Uterus (tissue), 2 donors: Measurements from ENCODE around the gene MAP4K4.

ENCODE experiments used
- POLR2A ChIP-seq, 2 donors: fragments of 450-650 bp; IDR thresholded peaks; one replicate each; pipeline ENCODE4 v1.6.1; 2016; ENCODE audit warnings: antibody characterized with exemption in 2 of 2, mild to moderate bottlenecking in 1 of 2, moderate library complexity in 1 of 2
- TF ChIP-seq, protein P1 (sequence below), 4 experiments: fragments of 200-600 bp in 2 of 4; fragments of 450-650 bp in 2 of 4; sonication (generic) in 2 of 4; IDR thresholded peaks; one replicate each; pipeline ENCODE4 v1.5.1; 2016 to 2019; ENCODE audit warnings: antibody characterized with exemption in 4 of 4, mild to moderate bottlenecking in 2 of 4, moderate library complexity in 1 of 4

DNA sequence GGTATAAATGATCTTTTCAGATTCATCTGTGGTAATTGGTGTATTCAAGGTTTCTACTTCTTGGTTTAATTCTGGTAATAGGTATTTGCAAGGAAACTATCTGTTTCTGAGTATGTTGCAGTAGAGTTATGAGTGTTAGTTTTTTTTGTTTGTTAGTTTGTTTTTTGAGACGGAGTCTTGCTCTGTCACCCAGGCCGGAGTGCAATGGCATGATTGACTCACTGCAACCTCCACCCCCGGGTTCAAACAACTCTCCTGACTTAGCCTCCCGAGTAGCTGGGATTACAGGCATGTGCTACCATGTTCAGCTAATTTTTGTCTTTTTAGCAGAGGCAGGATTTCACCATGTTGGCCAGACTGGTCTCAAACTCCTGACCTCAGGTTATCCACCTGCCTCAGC lies 233.3 kb downstream of the MAP4K4 start:
- TF ChIP-seq, protein P1, sequence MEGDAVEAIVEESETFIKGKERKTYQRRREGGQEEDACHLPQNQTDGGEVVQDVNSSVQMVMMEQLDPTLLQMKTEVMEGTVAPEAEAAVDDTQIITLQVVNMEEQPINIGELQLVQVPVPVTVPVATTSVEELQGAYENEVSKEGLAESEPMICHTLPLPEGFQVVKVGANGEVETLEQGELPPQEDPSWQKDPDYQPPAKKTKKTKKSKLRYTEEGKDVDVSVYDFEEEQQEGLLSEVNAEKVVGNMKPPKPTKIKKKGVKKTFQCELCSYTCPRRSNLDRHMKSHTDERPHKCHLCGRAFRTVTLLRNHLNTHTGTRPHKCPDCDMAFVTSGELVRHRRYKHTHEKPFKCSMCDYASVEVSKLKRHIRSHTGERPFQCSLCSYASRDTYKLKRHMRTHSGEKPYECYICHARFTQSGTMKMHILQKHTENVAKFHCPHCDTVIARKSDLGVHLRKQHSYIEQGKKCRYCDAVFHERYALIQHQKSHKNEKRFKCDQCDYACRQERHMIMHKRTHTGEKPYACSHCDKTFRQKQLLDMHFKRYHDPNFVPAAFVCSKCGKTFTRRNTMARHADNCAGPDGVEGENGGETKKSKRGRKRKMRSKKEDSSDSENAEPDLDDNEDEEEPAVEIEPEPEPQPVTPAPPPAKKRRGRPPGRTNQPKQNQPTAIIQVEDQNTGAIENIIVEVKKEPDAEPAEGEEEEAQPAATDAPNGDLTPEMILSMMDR (IDR thresholded peaks at IDR 0.05): no peak
- TF ChIP-seq POLR2A (IDR thresholded peaks at IDR 0.05): no peak
